Amygdala (tissue), 56 donors: ENCODE results near the gene STYXL1.

Experiments used
- DNase-seq, 56 donors: peaks; one replicate each; lab custom pipeline; 2025; lab: John Stamatoyannopoulos, UW

The STYXL1 gene

DNA sequence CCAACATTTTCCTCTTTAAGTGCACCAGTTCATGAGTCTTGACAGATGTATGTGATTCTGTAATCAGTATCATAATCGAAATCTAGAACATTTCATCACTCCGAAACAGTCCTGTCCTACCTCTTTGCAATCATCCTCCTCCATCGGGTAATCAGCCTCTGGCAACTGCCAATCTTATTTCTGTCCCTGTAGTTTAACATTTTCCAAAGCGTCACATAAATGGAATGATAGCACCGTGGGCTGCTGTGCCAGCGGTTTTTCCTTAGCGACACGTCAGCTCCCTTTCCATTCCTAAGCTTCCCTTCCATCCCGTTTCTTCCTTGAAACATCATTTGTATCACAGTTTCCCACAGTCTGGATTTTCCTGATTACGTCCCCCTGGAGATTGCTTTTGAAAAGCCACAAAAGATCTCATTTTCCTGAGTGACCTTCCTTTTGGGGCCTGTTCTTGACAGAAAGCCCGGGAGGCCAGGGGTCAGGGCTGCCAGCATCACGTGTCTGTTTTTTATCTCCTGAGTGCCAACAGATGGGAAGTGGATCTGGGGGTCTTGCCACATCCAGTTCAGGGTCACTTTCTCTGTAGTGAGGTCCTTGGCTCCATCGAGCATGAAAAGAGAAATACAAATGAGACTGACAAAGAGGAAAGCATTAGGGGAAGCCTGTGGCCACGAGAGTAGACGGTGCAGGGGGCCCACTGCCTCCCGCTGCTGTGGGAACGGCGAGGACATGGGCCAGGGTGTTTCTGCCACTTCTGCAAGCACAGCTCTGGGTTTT, 85.0 kb downstream of the STYXL1 start:
- no peak for DNase-seq

GRCh38 chr7:75961218-75961617, 86.6 kb downstream of the STYXL1 start:
- no peak for DNase-seq

GRCh38 chr7:75960372-75960771, 87.4 kb downstream of the STYXL1 start:
- no peak for DNase-seq

DNA sequence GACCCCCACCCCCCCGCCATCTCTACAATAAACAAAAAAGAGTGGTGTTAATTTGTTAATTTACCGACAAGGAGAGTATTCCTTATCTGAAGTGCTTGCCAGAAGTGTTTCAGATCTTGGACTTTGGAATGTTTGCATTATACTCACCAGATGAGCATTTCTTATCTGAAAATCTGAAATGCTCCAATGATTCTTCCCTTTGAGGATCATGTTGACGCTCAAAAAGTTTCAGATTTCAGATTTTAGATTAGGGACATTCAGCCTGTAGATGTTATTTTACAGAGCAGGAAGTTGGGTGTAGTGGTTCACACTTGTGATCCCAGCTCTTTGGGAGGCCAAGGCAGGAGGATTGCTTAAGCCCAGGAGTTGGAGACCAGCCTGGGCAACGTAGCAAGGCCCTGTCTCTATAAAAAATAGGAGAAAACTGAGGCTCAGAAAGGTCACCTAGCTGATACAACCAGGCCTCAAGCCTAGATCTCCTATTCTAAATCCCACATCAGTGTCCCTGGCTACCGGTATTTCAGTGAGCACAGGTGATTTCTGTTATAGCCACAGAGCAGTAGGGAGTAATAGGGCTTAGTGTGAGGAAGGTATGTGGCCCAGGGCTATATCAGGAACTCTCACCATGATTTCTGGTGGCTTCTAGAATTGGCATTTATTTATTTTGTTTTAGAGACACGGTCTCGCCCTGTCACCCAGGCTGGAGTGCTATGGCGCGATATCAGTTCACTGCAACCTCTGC, 88.8 kb downstream of the STYXL1 start:
- DNase-seq = no peak

GRCh38 chr7:75957021-75957736, 90.6 kb downstream of the STYXL1 start:
- no peak for DNase-seq

DNA sequence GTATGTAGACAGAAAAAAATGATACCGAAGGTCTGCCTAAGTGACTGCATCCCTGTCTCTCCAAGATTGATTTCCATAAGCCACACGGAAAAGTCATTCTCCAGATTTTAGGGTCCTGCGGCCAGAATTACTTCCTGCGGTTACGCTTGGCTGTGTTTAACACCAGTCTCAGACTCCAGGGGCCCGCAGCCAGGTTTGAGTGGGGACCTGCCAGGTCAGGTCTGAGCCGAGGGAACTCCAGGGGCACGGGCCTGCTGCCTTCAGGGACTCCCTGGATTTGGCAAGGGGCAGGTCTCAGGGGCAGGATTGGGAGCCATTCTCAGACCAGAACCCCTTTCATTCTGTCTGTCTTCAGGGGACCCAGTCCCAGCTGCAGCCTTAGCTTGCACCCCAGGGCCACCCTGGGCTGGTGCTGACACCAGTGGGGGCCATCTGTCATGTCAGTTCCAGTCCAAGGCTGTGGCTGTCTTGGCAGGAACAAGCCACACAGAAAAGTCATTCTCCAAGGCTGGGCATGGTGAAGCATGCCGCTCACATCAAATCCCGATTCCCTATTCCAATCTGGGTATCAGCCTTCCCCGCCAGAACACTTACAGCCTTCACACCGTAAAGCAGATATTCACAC, 92.4 kb downstream of the STYXL1 start:
- DNase-seq = peak in 1 of 56 donors; percentile 16

DNA sequence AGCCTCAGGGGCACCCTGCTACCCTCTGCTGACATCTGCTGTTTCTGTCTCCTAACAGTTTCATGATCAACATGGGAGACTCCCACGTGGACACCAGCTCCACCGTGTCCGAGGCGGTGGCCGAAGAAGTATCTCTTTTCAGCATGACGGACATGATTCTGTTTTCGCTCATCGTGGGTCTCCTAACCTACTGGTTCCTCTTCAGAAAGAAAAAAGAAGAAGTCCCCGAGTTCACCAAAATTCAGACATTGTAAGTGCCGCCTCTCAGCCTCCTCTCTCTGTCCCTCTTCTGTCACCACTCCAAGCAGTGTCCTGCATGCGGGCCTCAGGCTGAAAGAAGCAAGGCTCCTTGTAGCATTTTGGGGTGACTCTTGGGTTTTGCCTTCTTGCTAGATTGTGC, 93.9 kb downstream of the STYXL1 start:
- DNase-seq = peak in 1 of 56 donors; percentile 15

DNA sequence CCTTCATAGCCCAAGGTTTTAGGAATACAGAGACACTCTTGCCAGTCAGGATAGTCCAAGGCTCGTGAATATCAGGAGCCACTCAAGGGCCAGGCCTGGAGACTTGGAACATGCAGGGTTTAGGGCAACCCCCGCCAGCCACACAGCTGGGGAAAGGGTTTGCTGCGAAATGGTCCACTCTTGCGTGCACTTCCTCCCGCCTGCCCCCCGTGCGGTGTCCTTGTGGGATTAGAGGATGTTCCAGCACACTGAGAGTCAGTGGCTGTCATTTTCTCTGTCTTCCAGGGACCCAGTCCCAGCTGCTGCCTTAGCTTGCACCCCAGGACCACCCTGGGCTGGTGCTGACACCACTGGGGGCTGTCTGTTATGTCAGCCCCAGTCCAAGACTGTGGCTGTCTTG, 94.4 kb downstream of the STYXL1 start:
- no peak for DNase-seq

GRCh38 chr7:75951506-75951905, 96.3 kb downstream of the STYXL1 start:
- peak in 2 of 56 donors; percentile 12 to 20 for DNase-seq

DNA sequence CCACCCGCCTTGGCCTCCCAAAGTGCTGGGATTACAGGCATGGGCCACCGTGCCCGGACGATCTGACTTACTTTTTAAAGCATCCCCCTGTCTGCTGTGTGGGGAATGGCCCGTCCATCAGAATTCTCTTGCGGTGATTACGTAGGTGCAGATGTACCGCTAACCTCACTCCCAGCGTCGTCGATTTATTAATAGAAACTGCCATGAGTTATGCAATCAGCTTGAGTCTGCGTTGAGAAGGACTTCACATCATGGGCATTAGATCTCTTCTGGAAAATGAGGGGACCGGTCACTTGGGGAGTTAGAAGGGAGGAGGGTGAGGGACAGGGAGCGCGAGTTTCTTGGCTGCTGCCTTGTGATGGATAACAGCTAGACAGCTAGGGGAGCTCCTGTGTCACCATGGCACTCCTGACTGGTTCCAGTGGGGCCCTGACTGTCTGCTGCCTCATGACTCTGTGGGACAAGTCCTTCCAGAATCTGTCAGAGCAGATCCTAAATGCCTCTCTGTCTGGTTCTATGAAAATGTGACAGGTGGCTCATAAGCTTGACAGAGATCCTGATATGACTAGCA, 97.6 kb downstream of the STYXL1 start:
- no peak for DNase-seq

DNA sequence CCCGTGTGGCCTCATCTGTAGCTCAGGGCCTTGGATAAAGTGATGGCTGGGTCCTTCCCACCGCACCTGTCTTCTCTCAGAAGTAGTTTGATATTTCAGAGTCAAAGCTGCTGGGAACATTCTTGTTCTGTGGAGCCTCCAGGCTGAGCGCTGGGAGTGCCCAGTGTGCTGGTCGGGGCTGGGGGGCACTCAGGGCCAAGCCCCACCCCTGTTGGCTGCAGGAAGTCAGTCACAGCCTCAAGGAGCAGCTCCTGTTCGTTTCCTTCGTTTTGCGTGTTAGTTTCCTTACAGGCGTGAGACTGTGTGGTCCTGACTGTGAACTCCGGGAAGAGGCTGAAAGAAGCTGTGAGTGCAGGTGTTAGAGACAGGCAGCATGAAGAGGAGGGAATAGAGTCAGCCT, 99.6 kb downstream of the STYXL1 start:
- DNase-seq = no peak
